Activated CD8-positive, alpha-beta memory T cell treated with anti-CD3 and anti-CD28 coated beads, Interleukin-2, amount 50 U/mL, for 48 hours (primary cell): ENCODE measurements around the gene PSMB9.
"Not testable (repeated sequence)": the region's sequence is repeated elsewhere in the genome, so short reads cannot be mapped to it uniquely, and the experiment has no call there.

Experiments used
- DNase-seq: peaks from one replicate; pipeline ENCODE4 v3.0.0-alpha.2; 2020

The PSMB9 gene

DNA sequence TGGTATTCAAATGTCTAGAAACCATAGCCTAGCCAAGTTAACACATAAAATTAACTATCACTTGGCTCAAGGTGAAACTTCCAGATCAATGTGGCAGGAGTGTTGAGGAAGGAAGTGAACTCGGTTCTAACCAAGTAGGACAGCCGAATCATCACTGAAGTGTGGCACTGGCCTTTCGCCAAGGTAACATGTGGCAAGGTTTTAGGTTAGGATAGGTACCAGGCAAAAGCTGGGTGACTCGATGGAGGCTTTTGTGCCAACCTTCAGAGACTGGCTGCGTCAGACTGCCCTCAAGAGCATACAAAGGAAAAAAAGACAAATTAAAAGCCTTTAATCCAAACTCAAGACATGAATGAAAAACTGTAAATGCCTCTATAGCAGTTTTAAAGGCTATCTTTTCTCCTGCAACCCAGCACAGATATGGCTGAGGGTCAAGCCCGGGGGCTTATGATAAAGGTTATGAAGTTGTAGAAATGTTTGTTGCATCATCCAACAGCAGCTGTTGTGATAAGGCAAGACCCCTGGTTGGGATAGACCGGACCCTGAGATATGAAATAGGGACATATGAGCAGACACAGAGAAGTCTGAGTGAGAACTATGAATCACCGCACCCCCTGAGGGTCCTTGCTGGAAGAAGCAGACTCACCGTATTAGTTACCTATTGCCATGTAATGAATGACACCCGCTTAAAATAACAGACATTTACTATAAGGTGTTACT lies 11.9 kb downstream of the PSMB9 start:
- DNase-seq: no peak

DNA sequence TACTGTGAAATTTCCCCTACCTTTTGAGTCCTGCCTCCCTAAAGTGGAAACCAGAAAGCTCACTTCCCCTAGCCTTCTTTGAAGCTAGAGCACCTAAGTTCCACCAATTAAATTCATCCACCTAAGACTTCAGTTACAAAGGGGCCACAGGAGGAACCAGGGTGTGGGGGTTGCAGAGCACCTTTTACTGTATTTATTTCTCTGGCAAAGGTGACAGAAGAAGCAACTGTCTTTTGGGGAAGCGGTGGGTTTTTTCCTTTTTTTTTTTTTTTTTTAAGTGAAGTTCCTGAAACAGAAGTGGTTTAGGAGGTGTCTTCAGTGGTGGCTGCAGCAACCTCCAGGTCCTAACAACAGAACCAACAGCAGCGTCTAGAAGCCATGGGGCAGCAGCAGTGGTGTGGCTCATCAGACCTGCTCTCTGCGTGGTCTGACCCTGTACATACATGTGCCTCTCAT lies 13.1 kb downstream of the PSMB9 start:
- no peak for DNase-seq

DNA sequence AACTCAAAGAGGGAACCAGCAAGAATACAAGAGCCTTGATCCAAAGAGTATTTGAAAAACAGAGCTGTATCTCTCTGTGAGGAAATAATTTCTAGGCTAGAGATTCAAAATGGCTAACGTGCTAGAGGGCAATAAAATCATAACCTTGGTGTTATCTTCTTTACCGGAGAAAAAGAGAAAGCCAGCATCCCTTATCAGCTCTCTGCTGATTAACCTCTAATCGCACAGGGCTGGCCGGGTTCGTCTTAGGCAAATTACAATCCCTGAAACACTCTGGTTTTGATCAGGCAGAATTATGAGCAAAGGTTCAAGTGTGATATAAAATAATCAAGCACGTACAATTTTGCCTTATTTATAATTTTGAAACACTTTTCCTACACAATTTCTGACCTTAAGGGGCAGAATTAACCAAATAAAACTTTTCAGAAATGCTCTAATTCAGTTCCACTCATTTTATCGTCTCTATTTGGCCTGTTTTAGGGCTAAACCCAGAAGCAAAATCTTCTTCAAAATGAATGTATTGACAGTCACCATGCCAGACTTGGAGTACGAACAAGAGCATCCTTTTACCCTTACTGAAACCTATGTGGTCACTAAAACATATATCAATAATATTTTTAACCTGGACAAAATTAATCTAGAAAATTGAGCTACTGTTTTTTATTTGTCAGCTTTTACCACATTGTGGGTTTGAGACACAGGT lies 13.7 kb downstream of the PSMB9 start:
- no peak for DNase-seq

DNA sequence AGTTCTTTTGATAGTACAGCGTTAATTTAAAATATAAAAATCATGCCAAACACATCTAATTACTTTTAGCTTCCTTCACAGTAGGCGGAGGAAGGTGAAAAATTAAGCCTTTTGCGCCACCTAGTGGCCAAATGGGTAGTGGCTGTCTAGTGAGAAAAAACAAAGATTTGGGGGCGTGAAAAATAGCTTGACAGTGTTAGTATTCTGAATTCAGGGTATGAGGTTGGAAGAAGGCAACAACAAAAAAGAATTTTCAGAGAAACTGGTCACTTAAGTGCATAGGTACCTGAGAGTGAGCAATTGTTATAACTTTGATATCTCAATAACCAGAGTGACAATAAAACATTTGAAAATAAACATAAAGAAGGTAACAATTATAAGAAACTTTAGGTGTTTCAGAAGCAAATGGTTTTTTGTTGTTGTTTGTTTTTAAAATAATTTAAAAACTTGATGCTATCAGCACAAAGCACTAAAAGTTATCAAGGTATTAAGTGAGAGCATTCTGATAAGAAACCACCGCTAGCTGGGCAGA lies 14.3 kb downstream of the PSMB9 start:
- DNase-seq: peak; percentile 95

DNA sequence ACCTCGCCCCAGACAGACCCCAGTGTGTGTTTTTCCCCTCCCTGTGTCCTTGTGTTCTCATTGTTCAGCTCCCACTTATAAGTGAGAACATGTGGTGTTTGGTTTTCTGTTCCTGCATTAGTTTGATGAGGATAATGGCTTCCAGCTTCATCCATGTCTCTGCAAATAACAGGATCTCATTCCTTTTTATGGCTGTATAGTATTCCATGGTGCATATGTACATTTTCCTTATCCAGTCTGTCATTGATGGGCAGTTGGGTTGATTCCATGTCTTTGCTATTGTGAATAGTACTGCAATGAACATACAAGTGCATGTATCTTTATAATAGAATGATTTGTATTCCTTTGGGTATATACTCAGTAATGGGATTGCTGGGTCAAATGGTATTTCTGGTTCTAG lies 20.0 kb downstream of the PSMB9 start:
- not testable (repeated sequence) for DNase-seq

DNA sequence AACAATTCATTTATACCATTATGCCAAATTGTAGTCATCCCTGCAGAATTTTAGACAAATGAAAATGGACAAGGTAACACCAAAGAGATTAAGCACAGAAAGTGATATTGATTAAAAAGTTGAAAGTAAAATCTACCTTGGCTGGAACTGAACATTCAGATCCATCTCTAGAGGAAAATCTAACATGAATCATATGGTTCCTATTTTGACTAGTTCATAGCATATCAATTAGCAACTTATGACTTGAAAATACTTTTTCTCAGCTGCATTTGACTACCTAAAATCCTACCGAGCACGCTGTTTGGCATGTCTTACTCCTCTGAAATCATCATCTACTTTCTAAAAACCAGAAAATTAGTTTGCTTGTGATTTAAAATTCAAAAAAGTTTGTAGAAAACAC lies 22.6 kb downstream of the PSMB9 start:
- no peak for DNase-seq

DNA sequence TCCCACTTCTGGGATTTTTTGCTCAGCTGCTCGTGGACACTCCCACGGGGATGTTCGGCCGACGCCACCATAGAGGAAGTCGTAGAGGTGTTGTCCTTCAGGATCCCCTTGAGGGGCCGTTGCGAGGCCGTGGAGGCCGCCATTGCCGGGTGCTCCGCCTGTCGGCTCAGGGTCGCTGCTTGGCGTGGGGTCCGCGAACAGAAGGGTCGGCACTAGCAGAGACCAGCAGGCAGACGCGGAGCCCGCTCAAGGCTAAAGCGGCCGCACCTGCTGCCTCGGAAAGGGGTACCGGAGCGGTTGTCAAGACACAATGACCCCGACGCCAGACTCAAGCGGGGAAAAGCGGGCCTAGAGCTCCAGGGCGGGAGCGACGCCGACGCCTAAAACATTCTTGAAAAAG lies 25.7 kb downstream of the PSMB9 start:
- DNase-seq: no peak

DNA sequence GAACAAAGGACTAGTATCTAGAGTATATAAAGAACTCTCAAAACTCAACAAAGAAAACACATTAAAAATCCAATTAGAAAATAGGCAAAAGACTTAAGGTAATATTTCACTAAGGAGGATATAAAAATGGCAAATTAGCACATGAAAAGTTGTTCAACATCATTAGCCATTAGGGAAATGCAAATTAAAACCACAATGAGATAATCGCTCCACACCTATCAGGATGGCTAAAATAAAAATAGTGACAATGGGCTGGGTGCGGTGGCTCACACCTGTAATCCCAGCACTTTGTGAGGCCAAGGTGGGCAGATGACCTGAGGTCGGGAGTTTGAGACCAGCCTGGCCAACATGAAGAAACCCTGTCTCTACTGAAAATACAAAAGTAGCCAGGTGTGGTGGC lies 27.0 kb downstream of the PSMB9 start:
- DNase-seq: not testable (repeated sequence)

DNA sequence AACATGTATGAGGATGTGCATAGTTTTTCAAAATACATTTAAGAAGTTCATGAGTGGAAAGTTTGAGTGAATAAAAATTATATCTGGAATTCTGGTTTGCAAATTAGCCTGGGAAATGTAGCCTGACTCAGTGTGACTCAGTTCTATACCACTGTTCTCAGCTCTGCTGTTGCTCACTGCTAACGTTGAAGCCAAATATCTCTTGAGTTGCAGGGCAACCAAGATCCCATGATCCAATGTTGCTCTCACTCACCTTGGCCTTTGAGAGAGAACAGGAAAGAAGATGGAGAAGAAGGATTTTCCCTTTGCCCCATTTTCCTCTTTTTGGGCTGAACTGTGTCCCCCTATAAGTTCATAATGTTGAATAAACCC lies 28.9 kb downstream of the PSMB9 start:
- no peak for DNase-seq

DNA sequence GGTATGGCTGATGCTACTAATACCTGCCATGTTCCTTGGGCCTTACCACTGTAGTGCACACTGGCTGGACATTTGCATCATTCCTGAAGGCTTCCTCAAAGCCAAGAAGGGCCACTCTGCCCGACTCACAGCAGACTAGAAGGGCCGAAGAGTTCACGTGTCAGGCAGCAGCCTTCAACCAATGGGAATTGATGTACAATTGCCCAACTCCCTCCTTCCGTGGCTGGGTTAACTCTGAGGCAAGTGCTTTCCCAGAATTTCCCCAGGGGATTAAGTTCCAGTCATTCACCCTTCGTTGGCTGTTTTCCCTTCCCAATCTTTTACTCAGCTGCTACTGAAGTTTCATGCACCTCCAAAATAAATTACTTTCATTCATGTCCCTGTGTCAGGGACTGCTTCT lies 29.8 kb downstream of the PSMB9 start:
- DNase-seq: no peak

DNA sequence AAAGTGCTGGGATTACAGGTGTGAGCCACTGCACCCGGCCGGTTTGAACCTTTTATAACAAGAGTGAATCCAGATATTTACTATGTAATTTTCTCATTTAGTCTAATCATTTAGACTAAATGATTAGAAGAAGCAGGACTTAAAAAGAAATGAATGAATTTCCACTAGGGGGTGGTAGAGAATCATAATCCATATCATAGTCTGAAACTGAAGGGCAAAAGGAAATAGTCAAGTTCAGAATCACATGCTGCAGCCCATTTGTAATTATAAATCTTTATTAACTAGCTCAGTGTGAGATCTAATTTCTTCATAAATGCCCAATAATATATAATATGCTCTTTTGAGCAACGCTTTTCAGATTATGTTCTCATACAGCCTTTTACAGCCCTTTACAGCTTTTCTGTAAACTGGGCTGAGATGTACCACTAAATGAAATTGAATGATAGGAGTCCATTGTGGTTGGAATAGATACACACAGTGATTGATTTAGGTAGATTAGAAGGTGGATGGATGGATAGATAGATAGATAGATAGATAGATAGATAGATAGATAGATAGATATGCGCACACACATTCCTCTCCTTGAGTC lies 31.8 kb downstream of the PSMB9 start:
- DNase-seq: no peak

DNA sequence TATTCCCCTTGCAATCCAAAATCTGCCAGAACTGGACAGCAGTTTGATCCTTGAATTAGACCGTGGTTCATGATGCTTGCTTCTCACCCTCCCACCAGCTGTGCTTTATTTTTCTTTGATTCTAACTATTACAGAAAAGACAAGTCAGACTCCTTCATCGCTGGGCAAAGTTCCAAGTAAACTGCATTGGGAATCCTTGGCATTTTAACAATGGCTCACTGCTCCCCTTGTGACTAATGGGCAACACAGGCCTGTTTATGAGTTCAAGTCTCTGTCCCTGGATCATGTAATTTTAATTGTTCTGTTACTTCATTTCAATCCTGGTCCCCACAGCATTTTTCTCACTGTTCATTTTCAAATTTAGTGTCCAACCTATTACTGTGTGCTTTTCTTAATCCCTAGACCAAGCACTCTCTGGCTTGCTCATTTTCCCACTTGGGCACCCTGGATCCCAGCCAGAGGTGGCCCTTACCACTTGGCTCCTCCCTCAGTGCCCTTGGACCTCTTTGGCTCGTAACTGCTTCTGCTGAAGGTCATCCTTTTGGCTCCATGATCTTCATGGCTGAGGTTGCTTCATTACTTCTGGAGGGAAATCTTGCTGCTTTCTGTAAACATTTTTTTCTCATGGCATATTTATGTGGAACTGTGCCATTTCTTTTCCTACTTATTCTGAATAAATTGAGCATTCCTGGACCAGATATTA lies 32.8 kb downstream of the PSMB9 start:
- no peak for DNase-seq

DNA sequence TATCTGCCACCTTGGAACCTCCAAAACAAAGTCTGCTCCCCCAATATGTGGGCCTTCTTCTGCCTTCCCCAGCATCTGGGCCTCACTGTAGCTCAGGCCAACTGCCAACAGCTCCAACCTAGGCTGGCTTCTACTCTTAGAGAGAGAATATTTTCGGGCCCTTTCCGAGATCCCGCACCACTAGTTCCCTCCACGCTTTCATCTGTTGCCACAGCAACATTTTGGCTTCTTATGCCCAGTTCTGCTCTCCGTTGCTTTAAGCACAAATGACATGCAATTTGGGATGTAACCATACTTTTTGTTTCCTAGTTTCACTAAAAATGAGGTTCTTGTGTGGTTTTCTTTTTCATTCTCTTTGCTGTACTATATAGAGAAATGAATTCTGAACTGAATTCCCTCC lies 33.6 kb downstream of the PSMB9 start:
- no peak for DNase-seq

DNA sequence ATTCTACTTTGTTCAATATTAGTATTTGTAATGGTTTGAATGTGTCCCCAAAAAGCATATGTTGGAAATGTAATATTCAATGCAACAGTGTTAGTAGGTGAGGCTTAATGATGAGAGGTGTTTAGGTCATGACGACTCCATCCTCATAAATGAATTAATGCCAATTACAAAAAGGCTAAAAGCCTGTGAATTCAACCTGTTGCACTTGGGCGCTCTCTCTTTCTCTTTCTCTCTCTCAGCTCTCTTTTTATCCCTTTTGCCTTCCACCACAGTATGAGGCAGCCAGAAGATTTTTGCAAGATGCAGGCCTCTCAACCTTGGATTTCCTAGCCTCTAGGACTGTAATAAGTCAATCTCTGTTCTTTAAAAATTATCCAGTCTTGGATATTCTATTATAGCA lies 34.6 kb downstream of the PSMB9 start:
- DNase-seq: no peak

DNA sequence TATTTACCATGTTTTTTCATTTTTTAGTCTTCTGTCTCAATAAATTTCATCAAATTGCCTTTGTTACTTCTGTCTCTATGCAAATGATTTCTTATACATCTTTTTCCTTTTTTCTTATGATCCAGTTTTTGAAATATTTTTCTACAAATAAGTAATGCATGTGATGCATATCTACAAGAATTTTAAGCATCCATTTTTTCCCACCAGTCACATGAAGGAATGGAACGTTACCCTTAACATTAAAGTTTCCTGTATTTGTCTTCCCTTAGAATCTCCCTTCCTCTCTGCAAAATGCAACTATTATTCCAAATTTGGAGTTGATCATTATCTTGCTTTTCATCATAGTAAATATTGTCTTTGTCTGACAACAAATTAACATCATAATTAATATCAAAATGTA lies 35.5 kb downstream of the PSMB9 start:
- no peak for DNase-seq

DNA sequence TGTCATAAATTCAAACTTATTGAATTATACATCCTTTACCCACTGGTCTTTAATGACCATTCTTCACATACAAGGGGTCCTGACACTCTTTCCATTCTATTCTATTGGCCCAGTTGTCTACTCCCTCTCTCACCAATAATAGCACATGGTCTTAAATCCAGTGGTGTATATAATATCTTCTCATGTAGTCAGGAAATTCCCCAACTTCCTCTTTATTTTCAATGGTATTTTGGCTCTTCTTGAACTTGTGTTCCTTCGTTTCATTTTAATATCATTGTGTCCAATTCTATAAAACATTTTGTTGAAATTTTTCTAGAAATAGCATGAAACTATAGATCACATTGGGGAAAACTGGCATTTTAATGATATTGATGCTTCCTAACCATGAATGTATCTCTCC lies 36.8 kb downstream of the PSMB9 start:
- DNase-seq: no peak

DNA sequence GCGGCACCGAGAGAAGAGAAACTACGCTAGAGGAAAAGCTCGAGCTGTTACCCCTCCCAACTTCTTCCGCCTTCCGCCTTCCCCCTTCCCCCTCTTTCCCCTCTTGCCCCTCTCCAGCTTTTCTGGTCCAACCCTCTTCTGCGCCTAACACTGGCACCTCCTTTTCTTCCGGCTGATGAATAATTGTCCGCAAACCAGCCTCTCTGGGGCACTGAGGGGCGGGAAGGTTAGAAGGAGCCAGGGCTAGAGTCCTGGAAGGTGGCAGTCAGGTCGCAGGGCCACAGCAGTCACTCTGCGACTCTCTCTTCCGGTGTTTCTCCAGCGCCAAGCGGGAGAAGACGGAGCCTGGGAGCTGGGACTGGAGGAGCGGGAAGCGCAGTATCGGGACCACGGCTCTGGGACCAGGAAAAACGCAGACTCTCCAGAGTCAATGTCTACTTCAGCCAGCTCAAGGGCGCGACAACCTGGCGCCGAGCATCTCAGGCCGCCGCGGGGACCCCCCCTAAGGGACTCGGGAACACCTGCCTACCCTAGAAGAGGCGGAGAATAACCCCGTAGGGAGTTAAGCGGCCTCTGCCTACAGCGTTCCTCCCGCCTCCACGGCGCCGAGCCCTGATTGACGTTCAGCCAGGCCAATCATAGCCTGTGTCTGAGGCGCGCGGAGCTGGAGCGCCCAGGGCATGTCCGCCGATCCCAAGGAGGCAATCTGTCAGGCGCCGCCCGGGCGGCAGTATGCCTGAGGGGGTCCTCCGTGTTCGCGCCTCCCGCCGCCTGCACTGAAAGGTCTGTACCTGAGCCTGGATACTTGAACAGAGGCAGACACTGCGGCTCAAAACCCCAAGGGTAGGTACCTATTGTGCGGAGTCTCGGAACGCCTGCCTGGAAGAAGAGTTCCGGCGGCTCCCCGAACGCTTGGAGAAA lies 40.4 kb downstream of the PSMB9 start:
- DNase-seq: peak; percentile 99

DNA sequence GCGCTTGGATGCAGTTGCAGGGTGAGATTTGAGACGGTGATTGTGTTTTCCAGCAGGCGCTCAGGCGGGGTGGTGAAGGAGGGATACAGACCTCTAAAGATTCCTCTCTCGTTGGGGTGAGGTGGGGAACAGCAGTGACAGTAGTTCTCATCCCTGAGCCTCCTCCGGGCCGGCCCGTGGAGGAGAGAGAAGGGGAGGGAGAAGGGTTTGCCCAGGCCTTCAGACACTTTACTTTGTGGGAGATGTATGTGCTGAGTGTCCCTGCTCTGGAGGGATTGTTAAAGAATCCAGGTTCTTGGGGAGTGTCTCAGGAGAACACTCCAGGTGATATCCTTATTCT lies 41.0 kb downstream of the PSMB9 start:
- DNase-seq: no peak

DNA sequence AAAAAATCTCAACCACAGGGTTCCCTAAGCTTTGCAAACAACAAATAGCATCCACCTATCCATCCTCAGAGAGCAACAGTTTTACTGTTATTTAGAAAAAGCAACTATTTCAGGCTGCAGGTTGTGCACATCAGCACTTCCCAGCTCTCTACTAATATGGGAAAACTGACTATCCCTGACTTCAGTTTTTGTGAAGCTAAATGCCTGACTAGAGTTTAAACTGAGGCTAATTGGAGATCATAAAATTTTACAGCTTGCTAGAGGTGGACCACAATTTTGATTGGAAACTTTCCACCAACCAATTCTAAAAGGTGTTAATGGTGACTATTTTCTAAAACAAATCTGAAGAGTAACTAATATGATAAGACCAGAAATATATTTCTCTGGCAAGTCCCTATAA lies 50.0 kb downstream of the PSMB9 start:
- no peak for DNase-seq

DNA sequence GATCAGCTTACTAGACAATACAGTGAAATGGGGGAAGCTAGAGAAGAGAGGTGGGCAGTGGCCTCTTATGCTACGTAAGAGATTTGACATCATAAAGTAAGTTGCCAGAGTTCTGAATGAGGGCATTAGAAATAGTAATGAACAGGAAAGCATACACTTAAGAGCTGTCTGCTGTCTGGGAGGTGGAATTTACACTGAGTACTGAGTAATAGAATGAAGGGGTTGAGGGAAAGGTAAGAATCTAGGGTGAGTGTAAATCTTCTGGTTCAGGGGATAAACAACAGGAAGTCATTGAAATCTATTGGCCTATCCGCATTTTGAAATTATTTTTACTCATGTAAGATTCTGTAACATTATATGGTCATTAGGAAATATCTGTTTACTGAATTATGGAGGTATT lies 51.1 kb downstream of the PSMB9 start:
- no peak for DNase-seq

DNA sequence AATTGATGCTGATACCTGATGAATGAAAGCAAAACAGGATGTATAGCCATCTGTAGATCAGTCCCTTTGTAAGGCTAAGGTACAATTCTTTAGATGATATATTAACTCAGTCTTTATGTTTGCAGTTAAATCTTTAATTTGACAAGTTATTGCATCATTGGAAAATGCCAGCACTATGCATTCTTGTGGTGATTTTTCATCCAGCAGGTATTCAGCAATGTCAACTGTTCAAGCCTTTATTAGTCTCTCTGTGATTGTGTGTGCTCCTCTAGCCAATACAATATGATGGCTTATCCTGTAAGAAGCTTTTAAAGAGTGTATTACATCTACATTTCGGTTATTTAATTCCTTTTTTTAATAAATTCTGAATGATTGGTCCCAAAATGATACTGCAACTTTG lies 52.5 kb downstream of the PSMB9 start:
- no peak for DNase-seq

DNA sequence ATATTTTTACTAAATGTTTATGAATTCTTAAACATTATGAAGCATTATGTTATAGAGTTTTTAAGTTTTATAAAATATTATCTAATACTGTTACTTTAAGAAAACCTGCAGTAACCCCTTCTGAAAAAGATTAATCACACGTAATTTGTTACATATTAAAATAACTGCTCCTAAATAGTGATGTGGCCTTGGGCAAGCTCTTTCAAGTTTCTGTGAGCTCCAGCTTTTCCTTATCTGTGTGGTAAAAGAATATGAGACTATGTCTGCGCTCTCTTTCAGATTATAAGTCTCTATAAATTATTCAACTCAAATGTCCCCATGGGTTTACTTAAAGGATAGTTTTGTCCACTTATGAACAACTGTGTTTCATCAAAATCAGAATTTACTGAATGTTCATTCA lies 54.9 kb downstream of the PSMB9 start:
- DNase-seq: no peak
